Loucy (cell line): Measurements from ENCODE around the gene KSR1.
"Not testable (repeated sequence)": the region's sequence is repeated elsewhere in the genome, so short reads cannot be mapped to it uniquely, and the experiment has no call there.

Experiments
- EZH2phosphoT487 ChIP-seq: fragments of 200-600 bp; IDR thresholded peaks from 2 replicates; pipeline ENCODE4 v1.6.1; 2018; ENCODE audit warnings: antibody characterized with exemption, mild to moderate bottlenecking, moderate library complexity, borderline replicate concordance
- TF ChIP-seq, protein P1 (sequence below): fragments of 200-600 bp; sonication (generic); conservative IDR thresholded peaks from 2 replicates; pipeline ENCODE4 v1.5.1; 2014; ENCODE audit warnings: mild to moderate bottlenecking, antibody characterized with exemption, low read length

DNA sequence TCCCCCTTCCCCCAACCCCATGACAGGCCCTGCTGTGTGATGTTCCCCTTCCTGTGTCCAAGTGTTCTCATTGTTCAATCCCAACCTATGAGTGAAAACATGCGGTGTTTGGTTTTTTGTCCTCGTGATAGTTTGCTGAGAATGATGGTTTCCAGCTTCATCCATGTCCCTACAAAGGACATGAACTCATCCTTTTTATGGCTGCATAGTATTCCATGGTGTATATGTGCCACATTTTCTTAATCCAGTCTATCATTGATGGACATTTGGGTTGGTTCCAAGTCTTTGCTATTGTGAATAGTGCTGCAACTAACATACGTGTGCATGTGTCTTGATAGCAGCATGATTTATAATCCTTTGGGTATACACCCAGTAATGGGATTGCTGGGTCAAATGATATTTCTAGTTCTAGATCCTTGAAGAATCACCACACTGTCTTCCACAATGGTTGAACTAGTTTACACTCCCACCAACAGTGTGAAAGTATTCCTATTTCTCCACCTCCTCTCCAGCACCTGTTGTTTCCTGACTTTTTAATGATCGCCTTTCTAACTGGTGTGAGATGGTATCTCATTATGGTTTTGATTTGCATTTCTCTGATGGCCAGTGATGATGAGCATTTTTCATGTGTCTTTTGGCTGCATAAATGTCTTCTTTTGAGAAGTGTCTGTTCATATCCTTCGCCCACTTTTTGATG, 28.9 kb upstream of the KSR1 start:
- TF ChIP-seq, protein P1, sequence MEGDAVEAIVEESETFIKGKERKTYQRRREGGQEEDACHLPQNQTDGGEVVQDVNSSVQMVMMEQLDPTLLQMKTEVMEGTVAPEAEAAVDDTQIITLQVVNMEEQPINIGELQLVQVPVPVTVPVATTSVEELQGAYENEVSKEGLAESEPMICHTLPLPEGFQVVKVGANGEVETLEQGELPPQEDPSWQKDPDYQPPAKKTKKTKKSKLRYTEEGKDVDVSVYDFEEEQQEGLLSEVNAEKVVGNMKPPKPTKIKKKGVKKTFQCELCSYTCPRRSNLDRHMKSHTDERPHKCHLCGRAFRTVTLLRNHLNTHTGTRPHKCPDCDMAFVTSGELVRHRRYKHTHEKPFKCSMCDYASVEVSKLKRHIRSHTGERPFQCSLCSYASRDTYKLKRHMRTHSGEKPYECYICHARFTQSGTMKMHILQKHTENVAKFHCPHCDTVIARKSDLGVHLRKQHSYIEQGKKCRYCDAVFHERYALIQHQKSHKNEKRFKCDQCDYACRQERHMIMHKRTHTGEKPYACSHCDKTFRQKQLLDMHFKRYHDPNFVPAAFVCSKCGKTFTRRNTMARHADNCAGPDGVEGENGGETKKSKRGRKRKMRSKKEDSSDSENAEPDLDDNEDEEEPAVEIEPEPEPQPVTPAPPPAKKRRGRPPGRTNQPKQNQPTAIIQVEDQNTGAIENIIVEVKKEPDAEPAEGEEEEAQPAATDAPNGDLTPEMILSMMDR, result not testable (repeated sequence)
- not testable (repeated sequence) for TF ChIP-seq EZH2phosphoT487
